Measurements from ENCODE around the gene GRIK4. TPM values are rescaled to one million over a fixed set of nuclear protein-coding genes. Genes with fewer than 3 reads are reported as not detected.

GRIK4 gene
- total and polyA plus RNA-seq, 2 donors (not counting 3 experiments of a cell fraction or from before 2014, with no cell fraction given) = 0.81 to 1.6 TPM

GRCh38 chr11:120744016-120744994, 232.8 kb downstream of the GRIK4 start:
- ChIA-PET CTCF (interaction anchor here (1.1 to 3.9 kb wide), 3 partner anchors 7 to 58 kb away, joined by 3 to 15 read pairs (median 5); no protein-coding TSS in a partner anchor), POLR2A (no interaction called here)
- TF ChIP-seq FOS (IDR thresholded peaks at IDR 0.05; ENCODE audit: borderline replicate concordance, insufficient read depth, low read length) = no peak
- no peak for TF ChIP-seq POLR2AphosphoS5 (IDR thresholded peaks at IDR 0.05; ENCODE audit: insufficient read depth, low read depth, low read length)
- TF ChIP-seq MAX (IDR thresholded peaks at IDR 0.05; ENCODE audit: insufficient read depth, insufficient read length) = no peak
- no peak for TF ChIP-seq EZH2 (IDR thresholded peaks at IDR 0.05; ENCODE audit: borderline replicate concordance, low read depth, low read length, severe bottlenecking)
- no peak for TF ChIP-seq MYC (IDR thresholded peaks at IDR 0.05; ENCODE audit: low read depth, low read length)
- TF ChIP-seq GATA2 (IDR thresholded peaks at IDR 0.05; ENCODE audit: insufficient read depth, insufficient read length, low read depth, low read length) = no peak
- no peak for TF ChIP-seq CTCF (IDR thresholded peaks at IDR 0.05; ENCODE audit: extremely low read depth in 1 of 2, insufficient read depth in 1 of 2, low read depth in 1 of 2, low read length in 2 of 2)
- TF ChIP-seq POLR2A (IDR thresholded peaks at IDR 0.05; ENCODE audit: low read depth, low read length) = no peak
- TF ChIP-seq JUN (IDR thresholded peaks at IDR 0.05; ENCODE audit: borderline replicate concordance, insufficient read depth, insufficient read length, low read depth) = no peak
- Histone ChIP-seq H4K20me1 (replicated peaks; ENCODE audit: control insufficient read depth, extremely low read depth, insufficient read depth, low read length) (no peaks in the 10 kb centered on the region), H3K9me1 (replicated peaks; ENCODE audit: control insufficient read depth, extremely low read depth, insufficient read depth, low read length) (no peaks in the 10 kb centered on the region), H3K36me3 (ENCODE audit: control insufficient read depth in 2 of 2, extremely low read depth in 1 of 2, insufficient read depth in 2 of 2, low read length in 2 of 2) (no peaks in the 10 kb centered on the region), H3K4me1 (ENCODE audit: control insufficient read depth, extremely low read depth, insufficient read depth, low read length) (no peaks in the 10 kb centered on the region), H3K79me2 (ENCODE audit: control insufficient read depth, insufficient read depth, low read length) (no peaks in the 10 kb centered on the region), H3K9me3 (replicated peaks; ENCODE audit: control insufficient read depth, insufficient read depth, low read length) (no peaks in the 10 kb centered on the region), H3K9ac (replicated peaks; ENCODE audit: extremely low read depth, insufficient read depth, low read length) (no peak overlapping the region), H3K27me3 (ENCODE audit: control insufficient read depth in 2 of 2, insufficient read depth in 2 of 2, low read length in 2 of 2) (no peaks in the 10 kb centered on the region), H3K4me2 (ENCODE audit: insufficient read depth, low read length) (no peak overlapping the region), H2AFZ (ENCODE audit: low read depth, low read length) (no peak overlapping the region), H3K4me3 (replicated peaks in 1 of 3; ENCODE audit: insufficient read depth in 1 of 3, low read depth in 1 of 3, low read length in 3 of 3) (no peak overlapping the region), H3K27ac (ENCODE audit: insufficient read depth, low read depth, low read length) (no peak overlapping the region)
- DNase-seq (ENCODE audit: low read depth, low spot score) = no peak
- intact Hi-C loops (cut with micrococcal nuclease) (no loop called here), dilution Hi-C loops (cut with MboI; ENCODE audit: extremely low pct_ligation_motif_present, low sequenced_read_pairs) (no loop called here)
- no peak for FAIRE-seq
- no TSS peak for BruUV-seq (replicated peaks)
